ENCODE results near the gene ZNF584. TPM values are rescaled to one million over a fixed set of nuclear protein-coding genes. Genes with fewer than 3 reads are reported as not detected.
"Not testable (repeated sequence)": the region's sequence is repeated elsewhere in the genome, so short reads cannot be mapped to it uniquely, and the experiment has no call there.

The ZNF584 gene
- total RNA-seq, 1 donor from 2014 or later: 8.0 TPM

- intact Hi-C loops (cut with micrococcal nuclease): loop anchor here (1.0 to 10.0 kb wide), 18 partner anchors 14 to 1156 kb away; partner anchors contain the start of genes ERVK3-1, MZF1, RPS5 and TRIM28
Measured at GRCh38 chr19:58400916-58401839, 7.3 kb upstream of the ZNF584 start.

- intact Hi-C loops (cut with micrococcal nuclease): loop anchor here (1.0 to 10.0 kb wide), 18 partner anchors 15 to 1157 kb away; partner anchors contain the start of genes ERVK3-1, MZF1, RPS5 and TRIM28
Measured at GRCh38 chr19:58401840-58402421, 6.5 kb upstream of the ZNF584 start.

GRCh38 chr19:58403920-58404478 is 4.5 kb upstream of the ZNF584 start:
- intact Hi-C loops (cut with micrococcal nuclease): loop anchor here (10.0 kb wide), 1 partner anchor 1159 kb away; the partner anchor contains the start of gene ZNF805

DNA sequence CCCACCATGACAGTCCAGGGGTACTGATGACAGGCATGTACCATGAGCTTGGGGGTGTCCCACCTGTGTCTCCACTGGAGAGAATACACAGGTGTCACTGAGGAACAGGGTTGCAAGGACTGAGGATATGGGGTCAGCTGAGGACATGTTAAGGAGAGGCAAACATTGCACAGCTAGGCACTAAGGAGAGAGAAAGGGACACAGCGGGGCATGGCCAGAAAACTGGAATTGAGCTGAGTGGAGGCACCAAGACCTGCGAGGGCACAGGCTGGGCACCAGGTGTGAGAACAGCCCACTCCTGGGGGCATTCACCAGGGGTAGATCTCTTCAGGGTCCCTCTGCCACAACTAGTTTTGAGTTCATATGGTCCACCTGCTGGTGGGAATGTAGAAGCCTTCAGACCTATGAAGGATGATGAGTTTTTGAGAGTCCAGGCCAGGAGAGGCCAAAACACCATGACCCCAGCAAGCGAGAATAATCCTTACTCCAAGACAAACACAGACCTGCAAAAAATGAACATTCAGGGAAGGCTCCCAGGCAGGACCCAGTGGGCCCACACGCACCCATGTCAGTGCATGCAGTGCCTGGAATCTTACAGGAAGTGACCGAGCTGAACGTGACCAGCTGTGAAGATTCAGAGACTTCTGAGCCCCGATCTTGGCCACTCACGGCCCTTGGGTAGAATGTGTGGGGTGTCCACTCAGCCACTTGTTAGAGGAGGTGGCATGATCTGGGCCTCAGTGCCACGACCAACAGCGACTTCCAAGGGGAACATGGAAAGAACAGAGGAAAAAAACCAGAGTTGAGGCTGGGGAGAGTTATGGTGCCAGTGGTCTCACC is 1.4 kb upstream of the ZNF584 start:
- intact Hi-C loops (cut with micrococcal nuclease): loop anchor here (5.0 to 10.0 kb wide), 2 partner anchors 225 to 1162 kb away; partner anchors contain the start of genes ZNF274 and ZNF805

- intact Hi-C loops (cut with micrococcal nuclease): loop anchor here (1.0 to 10.0 kb wide), 17 partner anchors 20 to 1163 kb away; partner anchors contain the start of genes ERVK3-1, RPS5, ZBTB45 and ZNF132
Measured at GRCh38 chr19:58407658-58408151, 744 bp upstream of the ZNF584 start.

- intact Hi-C loops (cut with micrococcal nuclease): loop anchor here (5.0 to 10.0 kb wide), 2 partner anchors 227 to 1164 kb away; partner anchors contain the start of genes ZNF274 and ZNF805
Measured at GRCh38 chr19:58409010-58409790, 751 bp downstream of the ZNF584 start.

DNA sequence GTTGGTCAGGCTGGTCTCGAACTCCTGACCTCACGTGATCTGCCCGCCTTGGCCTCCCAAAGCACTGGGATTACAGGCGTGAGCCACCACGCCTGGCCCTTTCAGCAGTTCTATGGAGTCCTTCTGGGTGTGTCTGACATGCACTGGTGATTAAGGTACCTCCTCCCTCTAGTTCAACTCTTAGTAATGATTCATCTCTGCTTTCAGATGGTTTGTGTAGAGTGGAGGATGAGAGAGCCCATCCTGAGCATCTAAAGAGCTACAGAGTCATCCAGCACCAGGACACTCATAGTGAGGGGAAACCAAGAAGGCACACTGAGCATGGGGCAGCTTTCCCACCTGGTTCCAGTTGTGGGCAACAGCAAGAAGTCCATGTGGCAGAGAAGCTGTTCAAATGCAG is 8.2 kb downstream of the ZNF584 start:
- intact Hi-C loops (cut with micrococcal nuclease): no loop called here

GRCh38 chr19:58417071-58417470 is 8.6 kb downstream of the ZNF584 start:
- intact Hi-C loops (cut with micrococcal nuclease): no loop called here

GRCh38 chr19:58428617-58429016 is 20.2 kb downstream of the ZNF584 start:
- intact Hi-C loops (cut with micrococcal nuclease): no loop called here

DNA sequence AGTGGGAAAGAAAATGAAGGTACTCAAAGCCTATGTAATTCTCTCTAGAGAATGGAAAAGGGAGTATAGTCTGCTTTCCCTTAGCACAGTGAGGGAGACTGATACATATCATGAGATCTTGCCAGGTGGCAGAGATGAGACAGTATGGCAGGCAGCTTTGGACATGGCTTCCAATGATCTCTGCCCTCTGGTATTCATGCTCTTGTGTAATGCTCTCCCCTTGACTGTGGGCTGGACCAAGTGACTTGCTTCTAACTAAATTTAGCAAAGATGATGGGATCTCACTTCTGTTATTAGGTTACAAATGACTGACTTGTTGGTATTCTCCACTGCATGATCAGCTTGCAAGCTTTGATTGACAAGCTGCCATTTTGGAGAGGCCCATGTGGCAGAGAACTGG is 21.3 kb downstream of the ZNF584 start:
- intact Hi-C loops (cut with micrococcal nuclease): no loop called here

- intact Hi-C loops (cut with micrococcal nuclease): no loop called here
Measured at GRCh38 chr19:58434217-58434616, 25.8 kb downstream of the ZNF584 start.

GRCh38 chr19:58439576-58440554 is 31.4 kb downstream of the ZNF584 start, which contains the start of gene ZNF132:
TSS of gene ZNF132 (minus strand) at chr19:58440153. CDS start at chr19:58439821, 332 bp downstream.
- intact Hi-C loops (cut with micrococcal nuclease): loop anchor here (1.0 to 5.0 kb wide), 24 partner anchors 11 to 1248 kb away; partner anchors contain the start of genes ERVK3-1, MZF1, RPS5 and TRAPPC2B

GRCh38 chr19:58440556-58440955 is 32.1 kb downstream of the ZNF584 start:
- intact Hi-C loops (cut with micrococcal nuclease): loop anchor here (1.0 to 5.0 kb wide), 24 partner anchors 11 to 1248 kb away; partner anchors contain the start of genes ERVK3-1, MZF1, RPS5 and TRAPPC2B

DNA sequence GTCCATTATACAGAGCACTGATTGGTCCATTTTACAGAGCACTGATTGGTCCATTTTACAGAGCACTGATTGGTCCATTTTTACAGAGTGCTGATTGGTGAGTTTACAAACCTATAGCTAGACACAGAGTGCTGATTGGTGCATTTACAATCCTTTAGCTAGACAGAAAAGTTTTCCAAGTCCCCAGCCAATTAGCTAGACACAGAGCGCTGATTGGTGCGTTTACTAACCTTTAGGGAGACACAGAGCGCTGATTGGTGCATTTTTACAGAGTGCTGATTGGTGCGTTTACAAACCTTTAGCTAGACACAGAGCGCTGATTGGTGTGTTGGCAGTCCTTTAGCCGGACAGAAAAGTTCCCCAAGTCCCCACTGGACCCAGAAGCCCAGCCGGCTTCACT is 34.5 kb downstream of the ZNF584 start:
- intact Hi-C loops (cut with micrococcal nuclease): loop anchor here (5.0 kb wide), 1 partner anchor 1251 kb away; the partner anchor contains the start of gene ZNF264

GRCh38 chr19:58448860-58449259 is 40.4 kb downstream of the ZNF584 start:
- intact Hi-C loops (cut with micrococcal nuclease): not testable (repeated sequence)

GRCh38 chr19:58449980-58450379 is 41.5 kb downstream of the ZNF584 start:
- intact Hi-C loops (cut with micrococcal nuclease): not testable (repeated sequence)

- intact Hi-C loops (cut with micrococcal nuclease): loop anchor here (1.0 kb wide), 15 partner anchors 11 to 705 kb away; partner anchors contain the start of genes ERVK3-1, RPS5, TRIM28 and ZBTB45
Measured at GRCh38 chr19:58450856-58451357, 42.5 kb downstream of the ZNF584 start.

Measured in T-helper 1 cell treated with Interleukin-12 subunit alpha and Interleukin-12 subunit beta and Interleukin-4 antibody, amounts not matched to agents 30 ng/mL and 1 ng/mL, for 36 hours (primary cell).